NCI-H526 treated with DMSO at 0.1 percent for 48 hours (cell line): Measurements from ENCODE around the gene CD320.
A peak's percentile ranks its signal among the peaks of the same experiment; 100 is the strongest.
"Not testable (repeated sequence)": the region's sequence is repeated elsewhere in the genome, so short reads cannot be mapped to it uniquely, and the experiment has no call there.

Experiments used
- DNase-seq: peaks from one replicate; lab custom pipeline; 2025; lab: John Stamatoyannopoulos, UW

Gene CD320

GRCh38 chr19:8333767-8334457 lies 25.8 kb upstream of the CD320 start:
- DNase-seq: peak; percentile 11

- DNase-seq: no peak
These were observed 25.0 kb upstream of the CD320 start for GRCh38 chr19:8332976-8333766.

GRCh38 chr19:8331263-8331845 lies 23.2 kb upstream of the CD320 start:
- DNase-seq: no peak

- DNase-seq: no peak
These were observed 21.8 kb upstream of the CD320 start for GRCh38 chr19:8329996-8330395.

- DNase-seq: no peak
These were observed 17.3 kb upstream of the CD320 start for GRCh38 chr19:8325454-8325853.

GRCh38 chr19:8324186-8325050 lies 16.3 kb upstream of the CD320 start:
- no peak for DNase-seq

GRCh38 chr19:8323781-8324185 lies 15.6 kb upstream of the CD320 start:
- DNase-seq: no peak

GRCh38 chr19:8322638-8322997 lies 14.5 kb upstream of the CD320 start:
- no peak for DNase-seq

- no peak for DNase-seq
These were observed 14.0 kb upstream of the CD320 start for GRCh38 chr19:8321986-8322637.

- DNase-seq: peak; percentile 89
These were observed 13.2 kb upstream of the CD320 start, which contains the start of the genes NDUFA7 and RPS28 for GRCh38 chr19:8321067-8321985. NDUFA7 (minus strand) TSS chr19:8321375; CDS start chr19:8321358, 17 bp downstream. RPS28 (plus strand) TSS chr19:8321496; CDS start chr19:8321531, 35 bp downstream.

GRCh38 chr19:8320564-8321066 lies 12.5 kb upstream of the CD320 start:
- DNase-seq: no peak

- DNase-seq: no peak
These were observed 11.8 kb upstream of the CD320 start for GRCh38 chr19:8319807-8320520.

- not testable (repeated sequence) for DNase-seq
These were observed 10.7 kb upstream of the CD320 start for GRCh38 chr19:8318835-8319234.

- no peak for DNase-seq
These were observed 8.4 kb upstream of the CD320 start for GRCh38 chr19:8316351-8317125.

GRCh38 chr19:8314981-8315640 lies 7.0 kb upstream of the CD320 start:
- DNase-seq: not testable (repeated sequence)

GRCh38 chr19:8311461-8312260 lies 3.5 kb upstream of the CD320 start:
- DNase-seq: no peak

GRCh38 chr19:8310342-8311055 lies 2.3 kb upstream of the CD320 start:
- no peak for DNase-seq
